HepG2 (cell line): Measurements from ENCODE around the gene HMGN4. TPM values are rescaled to one million over a fixed set of nuclear protein-coding genes. Genes with fewer than 3 reads are reported as not detected.
A peak's percentile ranks its signal among the peaks of the same experiment; 100 is the strongest.

Experiments
- ELF3 ChIP-seq: IDR thresholded peaks from 2 replicates; pipeline ENCODE4 v1.6.1; 2016; ENCODE audit warnings: missing genetic modification reagents, missing compliant biosample characterization
- FOXO4 ChIP-seq: sonication (generic); formaldehyde crosslinking; conservative IDR thresholded peaks from 2 replicates; pipeline ENCODE4 v1.8.1; 2023; ENCODE audit warnings: missing genetic modification reagents
- GRHL1 ChIP-seq: sonication (generic); formaldehyde crosslinking; conservative IDR thresholded peaks from 2 replicates; pipeline ENCODE4 v1.8.0; 2022; ENCODE audit warnings: missing genetic modification reagents
- HDAC2 ChIP-seq: sonication (generic); formaldehyde crosslinking; IDR thresholded peaks from 2 replicates; pipeline ENCODE4 v1.4.0; 2020; ENCODE audit warnings: missing genetic modification reagents
- JUNB ChIP-seq: sonication (generic); formaldehyde crosslinking; IDR thresholded peaks from 2 replicates; pipeline ENCODE4 v1.8.0; 2022; ENCODE audit warnings: missing genetic modification reagents, mild to moderate bottlenecking, borderline replicate concordance
- MEF2D ChIP-seq: sonication (generic); formaldehyde crosslinking; IDR thresholded peaks from 2 replicates; pipeline ENCODE4 v1.5.1; 2020; ENCODE audit warnings: mild to moderate bottlenecking, missing genetic modification reagents
- TBX3 ChIP-seq: fragments of 450-650 bp; IDR thresholded peaks from 2 replicates; pipeline ENCODE4 v1.6.1; 2017; ENCODE audit warnings: antibody characterized with exemption, mild to moderate bottlenecking, inconsistent platforms, borderline replicate concordance
- U2AF2 ChIP-seq: fragments of 200-400 bp; formaldehyde crosslinking; IDR thresholded peaks from 2 replicates; pipeline ENCODE4 v1.6.1; 2017; ENCODE audit warnings: low read depth, mild to moderate bottlenecking, low read length
- ZBTB33 ChIP-seq: sonication (generic); formaldehyde crosslinking; IDR thresholded peaks from 2 replicates; pipeline ENCODE4 v1.4.0; 2020; ENCODE audit warnings: missing genetic modification reagents
- ZHX2 ChIP-seq, 2 experiments: sonication (generic) in 1 of 2; formaldehyde crosslinking in 1 of 2; IDR thresholded peaks; 2 replicates each; pipeline versions ENCODE4 v1.6.1 to v1.9.0; 2014 to 2022; ENCODE audit warnings: antibody characterized with exemption in 1 of 2, borderline replicate concordance in 1 of 2, inconsistent platforms in 1 of 2, low read depth in 1 of 2, missing genetic modification reagents in 1 of 2
- ZMYM2 ChIP-seq: sonication (generic); formaldehyde crosslinking; IDR thresholded peaks from 2 replicates; pipeline ENCODE4 v1.8.0; 2022; ENCODE audit warnings: mild to moderate bottlenecking, missing genetic modification reagents
- ZNF773 ChIP-seq: sonication (generic); formaldehyde crosslinking; IDR thresholded peaks from 2 replicates; pipeline ENCODE4 v1.4.0; 2020; ENCODE audit warnings: missing genetic modification reagents, borderline replicate concordance
- polyA plus RNA-seq, 8 experiments: library from polyadenylated mRNA; depleted of rRNA in 3 of 8; stranded (reverse) in 7 of 8; unstranded in 1 of 8; fragments of >200 nt; fragmentation: Illumina TruSeq in 4 of 8; extraction: Trizol in 4 of 8; gene quantifications; 2 replicates each; pipeline versions ENCODE4 v1.2.1 to v1.2.3, GENCODE V29; 2011 to 2016; ENCODE audit warnings: low read depth in 4 of 8, missing spikeins in 1 of 8, mixed read lengths in 1 of 8; ENCODE audit not compliant: insufficient read depth in 1 of 8
- total RNA-seq, 5 experiments: library from RNA; depleted of rRNA; stranded (reverse); fragments of >200 nt; fragmentation: Illumina TruSeq; extraction: Trizol; gene quantifications; 2 replicates each; pipeline ENCODE4 v1.2.3, GENCODE V29; 2016; ENCODE audit warnings: low read depth in 1 of 5

HMGN4 gene
- total and polyA plus RNA-seq, 2 of the 13 experiments (the other 11 are each of a cell fraction or from before 2014, with no cell fraction given) = 39.9 to 52.1 TPM

GRCh38 chr6:26568601-26569432 lies 30.7 kb downstream of the HMGN4 start (continued):
- TF ChIP-seq ZBTB33 (CRISPR knock-in tag) = peak; percentile 81
- no peak for TF ChIP-seq U2AF2
- no peak for TF ChIP-seq ZNF773
- TF ChIP-seq ELF3 (CRISPR knock-in tag) = peak; percentile 87
- TF ChIP-seq FOXO4 = no peak
- peak; percentile 72 for TF ChIP-seq MEF2D
- TF ChIP-seq TBX3 = no peak; the same call in 1 of the 2 replicates
- TF ChIP-seq ZMYM2 (CRISPR knock-in tag) = peak; percentile 91
- TF ChIP-seq ZHX2 (IDR thresholded peaks at IDR 0.05; ENCODE audit: low read depth) = peak; percentile 54; the same call in 1 of the 2 replicates
- no peak for TF ChIP-seq ZHX2 (CRISPR knock-in tag; IDR thresholded peaks at IDR 0.05; ENCODE audit: borderline replicate concordance)
- no peak for TF ChIP-seq GRHL1
- no peak for TF ChIP-seq JUNB (CRISPR knock-in tag)
- TF ChIP-seq HDAC2 = peak; percentile 88
